Kasumi-1 (cell line): Measurements from ENCODE around the gene VPS9D1.
"Not testable (repeated sequence)": the region's sequence is repeated elsewhere in the genome, so short reads cannot be mapped to it uniquely, and the experiment has no call there.

Experiments
- DNase-seq, 2 experiments: peaks; one replicate each; lab custom pipeline; 2025; lab: John Stamatoyannopoulos, UW

Gene VPS9D1

DNA sequence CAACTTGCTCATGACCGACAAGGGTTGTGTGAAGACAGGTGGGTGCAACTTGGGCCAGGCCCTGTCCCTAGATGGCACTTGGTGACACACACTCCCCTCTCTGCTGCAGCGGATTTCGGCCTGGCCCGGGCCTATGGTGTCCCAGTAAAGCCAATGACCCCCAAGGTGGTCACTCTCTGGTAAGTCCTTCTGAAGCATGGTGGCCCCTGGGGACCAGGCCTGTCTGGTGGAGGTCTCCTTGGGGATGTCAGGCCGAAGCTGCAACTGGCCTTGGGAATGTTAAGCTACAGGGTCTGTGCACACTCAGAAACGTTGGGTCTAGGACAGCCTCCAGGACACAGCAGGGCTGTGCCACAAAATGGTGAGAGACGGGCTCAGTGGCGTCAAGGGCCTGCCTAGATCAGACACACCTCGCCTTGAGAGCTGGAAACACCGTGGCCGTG is 27.4 kb downstream of the VPS9D1 start:
- DNase-seq: no peak

DNA sequence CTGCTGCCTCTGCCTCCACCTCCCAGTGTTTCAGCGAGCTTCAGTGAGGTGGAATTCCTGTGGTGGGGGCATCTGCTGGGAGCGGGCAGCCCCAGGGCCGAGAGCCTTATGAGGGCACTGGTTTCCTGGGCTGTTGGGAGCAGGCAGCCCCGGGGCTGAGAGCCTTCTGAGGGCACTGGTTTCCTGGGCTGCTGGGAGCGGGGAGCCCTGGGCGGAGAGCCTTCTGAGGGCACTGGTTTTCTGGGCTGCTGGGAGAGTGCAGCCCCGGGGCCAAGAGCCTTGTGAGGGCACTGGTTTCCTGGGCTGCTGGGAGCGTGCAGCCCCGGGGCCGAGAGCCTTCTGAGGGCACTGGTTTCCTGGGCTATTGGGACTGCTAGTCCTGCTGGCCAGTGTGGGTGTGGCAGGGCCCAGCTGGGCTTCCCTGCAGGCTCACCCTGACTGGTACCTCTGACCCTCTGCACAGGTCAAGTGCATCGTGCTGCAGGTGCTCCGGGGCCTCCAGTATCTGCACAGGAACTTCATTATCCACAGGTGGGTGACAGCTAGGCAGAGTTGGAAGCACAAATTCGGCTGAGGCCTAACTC is 28.6 kb downstream of the VPS9D1 start:
- no peak for DNase-seq

DNA sequence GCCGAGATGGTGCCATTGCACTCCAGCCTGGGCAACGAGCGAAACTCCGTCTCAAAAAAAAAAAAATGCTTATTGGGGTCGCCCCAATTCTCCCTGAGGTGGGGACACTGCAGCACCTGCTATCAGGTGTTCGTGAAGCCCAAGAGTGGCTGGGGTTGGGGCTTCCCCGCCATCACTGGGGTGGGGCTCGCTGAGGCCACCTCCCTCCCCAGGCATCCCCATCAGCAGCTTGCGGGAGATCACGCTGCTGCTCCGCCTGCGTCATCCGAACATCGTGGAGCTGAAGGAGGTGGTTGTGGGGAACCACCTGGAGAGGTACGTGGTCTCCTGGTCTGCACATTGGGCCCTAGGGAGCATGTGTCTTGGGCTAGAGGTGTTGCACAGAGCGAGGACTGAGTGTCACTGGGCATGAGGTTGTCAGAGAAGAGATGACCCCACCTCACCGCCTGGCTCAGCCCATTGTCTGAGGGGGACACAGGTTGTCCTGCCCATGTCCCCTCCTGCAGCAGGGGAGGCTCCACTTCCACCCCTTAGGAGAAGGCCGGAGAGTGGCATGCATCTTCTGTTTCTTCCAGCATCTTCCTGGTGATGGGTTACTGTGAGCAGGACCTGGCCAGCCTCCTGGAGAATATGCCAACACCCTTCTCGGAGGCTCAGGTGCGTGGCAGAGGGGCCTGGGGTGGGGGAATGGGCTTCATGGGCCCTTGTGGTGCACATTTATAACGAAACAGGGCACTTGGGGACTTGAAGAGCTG is 29.3 kb downstream of the VPS9D1 start:
- DNase-seq: no peak

DNA sequence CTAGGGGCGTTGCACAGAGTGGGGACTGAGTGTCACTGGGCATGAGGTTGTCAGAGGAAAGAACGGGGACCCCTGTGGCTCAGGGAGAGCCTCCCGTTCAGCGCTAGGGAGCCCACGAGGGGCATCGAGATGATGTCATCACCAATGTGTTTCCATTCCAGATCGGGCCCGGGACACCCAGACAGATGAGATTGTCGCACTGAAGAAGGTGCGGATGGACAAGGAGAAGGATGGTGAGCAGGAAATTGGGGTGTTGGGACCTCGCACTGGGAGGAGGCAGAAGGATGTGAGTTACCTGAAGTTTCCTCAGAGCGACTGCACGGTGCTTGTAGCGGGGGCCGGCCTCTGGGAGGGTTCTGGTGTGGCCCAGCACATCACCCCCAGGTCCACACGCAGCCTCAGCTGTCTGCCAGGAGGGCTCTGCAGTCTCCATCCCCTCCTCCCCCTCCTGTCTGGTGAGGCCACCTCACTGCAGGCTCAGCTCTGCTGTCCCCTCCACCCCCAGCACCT is 30.3 kb downstream of the VPS9D1 start:
- no peak for DNase-seq

DNA sequence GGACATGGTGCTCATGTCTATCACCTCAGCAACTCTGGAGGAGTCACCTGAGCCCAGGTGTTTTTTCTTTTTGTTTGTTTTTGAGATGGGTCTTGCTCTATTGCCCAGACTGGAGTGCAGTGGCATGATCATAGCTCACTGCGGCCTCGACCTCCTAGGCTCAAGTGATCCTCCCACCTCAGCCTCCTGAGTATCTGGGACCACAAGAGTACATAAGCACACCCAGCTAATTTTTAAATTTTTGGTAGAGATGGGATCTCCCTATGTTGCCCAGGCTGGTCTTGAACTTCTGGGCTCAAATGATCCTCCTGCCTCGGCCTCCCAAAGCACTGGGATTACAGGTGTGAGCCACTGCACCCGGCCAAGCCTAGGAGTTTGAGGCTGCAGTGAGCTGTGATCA is 31.1 kb downstream of the VPS9D1 start:
- not testable (repeated sequence) for DNase-seq

DNA sequence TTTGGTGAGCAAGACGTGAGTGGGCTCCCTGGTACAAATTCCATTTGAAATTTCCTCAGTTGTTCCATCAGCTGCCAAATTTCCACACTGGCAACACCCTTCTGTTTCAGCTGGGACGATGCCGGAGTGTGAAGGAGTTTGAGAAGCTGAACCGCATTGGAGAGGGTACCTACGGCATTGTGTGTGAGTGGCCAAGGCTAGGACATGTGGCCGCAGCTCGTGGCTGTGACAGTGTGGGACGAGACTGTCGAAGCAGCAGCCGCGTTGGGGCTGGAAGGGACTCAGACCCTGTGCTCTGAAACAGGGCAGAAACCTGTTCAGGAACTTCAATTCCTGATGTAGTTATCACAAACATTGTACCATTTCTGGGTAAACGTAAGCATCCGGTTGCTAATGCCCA is 31.6 kb downstream of the VPS9D1 start:
- no peak for DNase-seq

DNA sequence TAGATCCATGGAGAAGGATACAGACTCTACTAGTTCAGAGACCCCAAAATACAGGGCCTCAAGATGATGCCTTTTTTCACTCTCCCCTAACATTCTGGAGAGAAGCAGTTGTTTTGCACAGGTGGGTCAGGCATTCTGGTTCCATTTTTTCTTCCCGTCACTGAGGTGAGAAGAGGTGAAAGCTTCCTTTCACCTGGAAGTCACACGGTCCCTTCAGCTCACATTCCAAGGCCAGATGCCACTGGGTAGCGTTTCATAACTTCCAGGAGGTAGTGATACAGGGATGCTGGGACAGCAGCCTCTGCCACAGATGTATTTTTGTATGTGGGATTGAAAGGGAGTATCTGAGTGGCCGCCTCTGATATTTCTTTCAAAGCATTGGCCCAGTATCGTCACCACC is 32.3 kb downstream of the VPS9D1 start:
- DNase-seq: no peak

DNA sequence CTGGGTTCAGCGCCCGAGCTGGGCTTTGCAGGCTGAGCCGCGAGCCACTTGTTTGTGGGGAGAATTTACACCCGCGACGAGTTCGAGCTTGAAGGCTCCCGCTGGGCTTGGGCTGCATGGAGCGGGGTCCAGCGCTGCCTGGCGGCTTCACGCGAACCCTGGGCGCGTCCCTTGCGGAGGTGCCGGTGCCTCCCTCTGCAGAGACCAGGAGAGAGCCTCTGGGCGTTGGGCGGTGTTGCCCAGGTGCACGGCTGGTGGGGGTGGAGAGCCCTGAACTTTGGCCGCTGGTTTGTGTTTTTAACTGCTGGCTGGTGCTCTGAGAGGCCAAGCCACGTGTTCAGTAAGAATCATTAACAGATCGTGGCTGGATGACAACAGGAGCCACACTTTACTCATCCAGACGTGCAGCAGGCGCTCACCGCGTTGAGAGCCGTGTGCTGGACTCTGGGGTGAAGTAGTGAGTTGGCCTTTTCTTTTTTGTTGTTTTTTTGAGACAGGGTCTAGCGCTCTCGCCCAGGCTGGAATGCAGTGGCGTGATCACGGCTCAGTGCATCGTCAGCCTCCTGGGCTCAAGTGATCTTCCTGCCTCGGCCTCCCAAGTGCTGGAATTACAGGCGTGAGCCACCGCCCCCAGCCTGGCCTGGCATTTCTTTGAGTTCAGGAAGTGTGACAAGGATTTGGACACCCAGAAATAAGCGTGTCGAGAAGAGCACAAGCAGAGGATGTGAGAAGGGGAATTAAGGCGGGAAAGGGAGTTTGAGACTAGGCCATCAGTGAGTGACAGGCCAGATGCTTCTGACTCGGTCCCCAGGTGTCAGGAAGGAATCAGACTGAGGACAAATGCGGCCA is 33.4 kb downstream of the VPS9D1 start:
- DNase-seq: no peak

DNA sequence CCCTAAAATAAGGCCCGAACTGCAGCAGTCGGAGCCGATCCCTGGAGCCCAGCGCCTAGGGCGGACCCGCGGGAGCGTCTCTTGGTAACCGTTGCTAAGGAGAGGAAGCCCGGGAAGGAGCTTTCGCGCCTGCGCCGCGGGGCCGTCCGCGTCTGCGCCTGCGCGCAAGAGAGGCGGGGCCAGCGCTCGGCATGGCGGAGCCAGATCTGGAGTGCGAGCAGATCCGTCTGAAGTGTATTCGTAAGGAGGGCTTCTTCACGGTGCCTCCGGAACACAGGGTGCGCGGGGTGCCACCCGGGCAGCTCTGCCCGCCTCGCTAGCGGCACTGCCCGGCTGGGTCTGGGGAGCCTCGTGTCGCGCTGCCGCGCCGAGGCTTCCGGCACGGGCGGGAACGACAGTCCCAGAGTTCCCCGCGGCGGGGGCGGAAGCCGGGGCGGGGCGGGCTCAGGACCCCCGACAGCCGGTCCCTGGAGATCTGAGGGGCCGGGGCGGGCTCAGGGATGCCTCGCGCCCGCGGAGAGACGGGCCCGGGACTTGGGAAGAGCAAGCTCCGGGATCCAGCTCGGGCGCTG is 34.1 kb downstream of the VPS9D1 start, which contains the start of gene CDK10:
TSS of gene CDK10 (plus strand) at position 170 of the 572 bp plus-strand sequence. CDS start at position 192, 22 bp downstream.
- DNase-seq: peak; percentile 82 to 86

DNA sequence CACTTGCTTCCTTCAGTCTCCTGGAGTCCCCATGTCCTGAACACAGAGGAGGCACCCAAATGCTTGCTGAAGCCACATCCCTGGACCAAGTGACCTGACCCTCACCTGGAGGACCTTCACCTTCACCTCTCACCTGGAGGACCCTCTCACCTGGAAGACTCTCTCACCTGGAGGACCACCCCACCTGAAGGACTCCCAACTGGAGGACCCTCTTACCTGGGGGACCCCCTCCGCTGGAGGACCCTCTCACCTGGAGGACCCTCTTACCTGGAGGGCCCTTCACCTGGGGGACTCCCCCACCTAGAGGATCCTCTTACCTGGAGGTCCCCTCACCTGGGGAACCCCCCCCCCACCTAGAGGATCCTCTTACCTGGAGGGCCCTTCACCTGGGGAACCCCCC is 34.8 kb downstream of the VPS9D1 start:
- DNase-seq: no peak

DNA sequence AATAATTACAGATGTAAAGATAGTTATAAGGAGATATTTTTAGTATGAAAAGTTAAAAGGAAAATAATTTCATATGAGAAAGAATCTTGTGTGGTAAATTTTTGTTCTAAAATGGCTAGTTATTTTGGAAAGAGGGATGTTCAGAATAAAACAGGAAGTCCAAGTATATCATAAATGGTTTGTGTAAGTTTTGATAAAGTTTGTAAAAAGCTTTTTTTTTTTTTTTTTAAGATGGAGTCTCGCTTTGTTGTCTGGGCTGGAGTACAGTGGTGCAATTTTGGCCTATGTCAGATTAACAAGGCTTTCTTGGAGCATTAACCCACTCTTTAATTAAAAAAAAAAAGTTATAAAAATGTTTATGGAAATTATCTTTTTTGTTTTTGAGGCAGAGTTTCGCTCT is 42.4 kb downstream of the VPS9D1 start:
- peak in 1 of 2 experiments; percentile 22 for DNase-seq

DNA sequence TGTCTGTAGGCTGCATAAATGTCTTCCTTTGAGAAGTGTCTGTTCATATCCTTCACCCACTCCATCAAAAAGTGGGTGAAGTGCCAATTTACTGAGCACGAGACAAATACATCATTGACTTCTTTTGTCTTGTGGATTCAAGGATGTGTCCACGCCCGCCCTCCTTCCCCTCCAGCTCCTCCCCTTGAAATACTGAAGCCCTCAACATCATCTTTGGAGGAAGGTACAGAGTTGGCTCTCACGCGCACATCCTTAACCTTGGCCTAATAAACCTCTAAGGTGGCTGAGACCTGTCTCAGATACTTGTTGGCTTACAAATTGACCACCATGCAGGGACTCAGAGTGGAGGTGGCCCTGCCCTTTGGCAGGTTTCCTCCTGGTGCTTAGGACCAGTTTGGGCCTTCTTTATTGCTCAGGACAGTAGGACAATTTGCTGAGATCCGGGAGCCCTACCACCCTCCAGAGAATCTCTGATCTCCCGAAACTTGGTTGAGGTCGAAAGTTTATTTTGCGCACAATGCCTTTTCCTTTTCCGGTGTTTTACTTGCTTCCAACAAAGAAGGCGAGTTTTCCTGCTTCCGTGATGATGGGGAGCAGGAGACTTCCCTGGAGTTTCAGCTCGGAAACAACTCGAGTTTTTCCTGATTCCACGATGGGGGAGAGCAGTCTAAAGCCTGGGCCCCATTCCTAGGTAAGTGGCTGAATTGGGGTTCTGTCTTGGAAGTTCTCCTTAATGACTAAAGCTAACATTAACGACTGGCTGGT is 48.3 kb downstream of the VPS9D1 start:
- DNase-seq: no peak

DNA sequence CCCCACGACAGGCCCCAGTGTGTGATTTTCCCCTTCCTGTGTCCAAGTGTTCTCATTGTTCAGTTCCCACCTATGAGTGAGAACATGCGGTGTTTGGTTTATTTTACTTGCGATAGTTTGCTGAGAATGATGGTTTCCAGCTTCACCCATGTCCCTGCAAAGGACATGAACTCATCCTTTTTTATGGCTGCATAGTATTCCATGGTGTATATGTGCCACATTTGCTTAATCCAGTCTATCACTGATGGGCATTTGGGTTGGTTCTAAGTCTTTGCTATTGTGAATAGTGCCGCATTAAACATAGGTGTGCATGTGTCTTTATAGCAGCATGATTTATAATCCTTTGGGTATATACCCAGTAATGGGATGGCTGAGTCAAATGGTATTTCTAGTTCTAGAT is 49.1 kb downstream of the VPS9D1 start:
- not testable (repeated sequence) for DNase-seq

DNA sequence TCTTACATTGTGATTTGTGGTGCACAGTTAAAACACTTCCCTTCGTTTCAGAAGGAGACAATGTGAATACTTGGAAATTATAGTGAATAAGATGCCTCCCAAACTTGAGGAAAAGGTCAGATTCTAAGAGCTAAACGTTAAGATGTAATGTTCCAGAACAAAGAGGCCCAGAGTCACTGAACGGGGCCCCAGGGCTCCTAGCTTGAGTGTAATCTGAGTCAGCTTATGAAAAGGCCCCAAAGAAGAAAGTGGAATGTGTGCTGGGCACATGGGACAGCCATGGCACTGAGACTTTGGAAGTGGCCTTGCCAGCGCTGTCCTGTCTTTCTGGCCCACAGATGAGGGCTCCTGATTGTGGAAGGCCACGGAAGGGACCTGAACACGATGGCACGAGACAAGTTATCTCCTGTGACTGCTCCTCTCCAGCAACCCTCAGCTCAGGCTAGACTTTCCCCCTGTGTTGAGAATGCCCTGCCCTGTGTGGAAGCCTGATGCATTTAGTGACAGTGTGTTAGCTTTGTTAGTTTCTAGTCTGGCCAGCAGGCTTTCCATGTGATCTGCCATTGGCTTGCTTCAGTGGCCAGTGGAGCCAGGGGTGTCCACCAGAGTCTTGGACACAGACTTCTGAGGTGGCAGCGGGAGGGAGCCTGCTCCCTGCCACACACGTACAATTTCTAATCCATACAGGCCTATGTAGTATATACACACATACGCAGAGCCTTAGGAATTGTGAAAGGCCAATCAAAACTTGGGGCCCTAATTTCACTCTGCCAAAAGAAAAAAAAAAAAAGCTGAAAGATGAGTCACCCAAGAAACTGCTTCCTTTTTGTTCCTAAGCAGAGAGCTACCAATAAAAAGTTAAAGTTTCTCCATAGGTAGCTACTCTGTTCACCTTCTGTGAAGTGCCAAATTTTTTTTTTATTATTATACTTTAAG is 49.9 kb downstream of the VPS9D1 start:
- peak in 1 of 2 experiments; percentile 16 for DNase-seq

DNA sequence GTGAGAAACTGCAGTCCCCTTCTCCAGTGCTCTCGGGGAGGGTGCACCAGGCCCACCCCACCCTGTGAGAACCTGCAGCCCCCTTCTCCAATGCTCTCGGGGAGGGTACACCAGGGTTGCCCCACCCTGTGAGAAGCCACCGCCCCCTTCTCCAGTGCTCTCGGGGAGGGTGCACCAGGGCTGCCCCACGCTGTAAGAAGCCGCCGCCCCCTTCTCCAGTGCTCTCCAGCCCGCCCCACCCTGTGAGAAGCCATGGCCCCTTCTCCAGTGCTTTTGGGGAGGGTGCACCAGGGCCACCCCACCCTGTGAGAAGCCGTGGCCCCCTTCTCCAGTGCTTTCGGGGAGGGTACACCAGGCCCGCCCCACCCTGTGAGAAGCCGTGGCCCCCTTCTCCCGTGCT is 50.9 kb downstream of the VPS9D1 start:
- DNase-seq: no peak

DNA sequence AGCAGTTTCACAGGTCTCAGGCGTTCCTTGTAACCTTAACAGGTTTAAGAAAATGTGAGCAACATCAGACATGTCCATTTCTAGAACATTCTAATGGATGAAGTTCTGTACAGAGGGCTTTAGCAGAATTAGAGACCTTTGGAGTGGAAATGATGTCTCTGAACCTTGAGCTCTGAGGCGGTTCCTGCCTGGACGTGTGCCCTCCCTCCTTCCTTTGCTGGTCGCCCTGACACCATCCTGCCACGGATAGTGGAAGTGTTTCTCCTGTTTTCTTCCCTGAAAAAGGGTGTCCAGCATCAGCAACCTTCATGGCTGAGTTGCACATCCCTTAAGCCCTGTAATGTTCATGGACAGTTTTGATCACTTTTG is 51.9 kb downstream of the VPS9D1 start:
- DNase-seq: no peak

DNA sequence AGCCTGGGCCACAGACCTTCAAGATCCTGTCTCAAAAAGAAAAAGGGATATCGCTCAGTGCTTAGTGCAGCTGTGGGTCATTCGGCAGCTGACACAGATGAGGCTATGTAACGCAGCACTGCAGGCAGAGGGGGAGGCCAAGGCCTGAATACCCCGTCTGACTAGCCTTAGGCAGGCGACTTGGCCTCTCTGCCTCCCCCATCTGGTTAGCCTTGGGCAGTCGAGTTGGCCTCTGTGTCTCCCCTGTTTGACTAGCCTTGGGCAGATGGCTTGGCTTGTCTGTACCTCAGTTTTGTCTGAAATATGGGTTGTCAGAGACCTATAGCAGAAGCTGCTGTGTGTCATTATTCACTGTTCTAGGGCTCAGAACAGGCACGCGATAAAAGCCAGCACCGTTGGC is 53.1 kb downstream of the VPS9D1 start:
- no peak for DNase-seq

DNA sequence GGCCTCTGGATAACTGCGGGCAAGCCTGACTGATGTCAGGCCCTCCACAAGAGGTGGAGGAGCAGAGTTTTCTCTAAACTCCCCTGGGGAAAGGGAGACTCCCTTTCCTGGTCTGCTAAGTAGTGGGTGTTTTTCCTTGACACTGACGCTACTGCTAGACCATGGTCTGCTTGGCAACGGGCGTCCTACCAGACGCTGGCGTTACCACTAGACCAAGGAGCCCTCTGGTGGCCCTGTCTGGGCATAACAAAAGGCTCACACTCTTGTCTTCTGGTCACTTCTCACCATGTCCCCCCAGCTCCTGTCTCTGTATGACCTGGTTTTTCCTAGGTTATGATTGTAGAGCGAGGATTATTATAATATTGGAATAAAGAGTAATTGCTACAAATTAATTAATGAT is 53.7 kb downstream of the VPS9D1 start:
- DNase-seq: not testable (repeated sequence)

DNA sequence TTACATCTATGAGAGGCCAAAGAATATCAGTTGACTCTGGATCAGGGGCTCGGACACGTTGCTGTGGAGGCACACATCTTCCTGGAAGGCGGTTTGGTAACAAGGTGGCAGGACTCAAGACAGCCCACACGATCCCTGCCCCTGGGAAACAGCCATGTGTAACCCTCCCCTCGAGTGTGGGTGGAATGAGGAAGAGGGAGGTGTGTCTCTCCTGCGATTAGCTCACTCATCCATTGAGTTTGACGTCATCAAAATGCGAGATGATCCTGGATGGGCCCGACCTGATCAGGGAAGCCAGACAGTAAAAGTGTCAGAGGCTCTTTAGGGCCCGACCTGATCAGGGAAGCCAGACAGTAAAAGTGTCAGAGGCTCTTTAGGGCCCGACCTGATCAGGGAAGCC is 56.5 kb downstream of the VPS9D1 start:
- not testable (repeated sequence) for DNase-seq

DNA sequence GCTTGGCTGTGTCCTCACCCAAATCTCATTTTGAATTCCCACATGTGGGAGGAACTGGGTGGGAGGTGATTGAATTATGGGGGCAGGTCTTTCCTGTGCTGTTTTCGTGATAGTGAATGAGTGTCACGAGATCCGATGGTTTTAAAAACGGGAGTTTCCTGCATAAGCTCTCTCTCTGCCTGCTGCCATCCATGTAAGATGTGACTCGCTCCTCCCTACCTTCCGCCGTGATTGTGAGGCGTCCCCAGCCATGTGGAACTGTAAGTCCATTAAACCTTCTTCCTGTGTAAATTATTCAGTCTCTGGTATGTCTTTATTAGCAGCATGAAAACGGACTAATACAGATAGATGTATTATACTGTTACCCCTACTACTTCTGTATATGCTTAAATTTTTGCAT is 59.5 kb downstream of the VPS9D1 start:
- no peak for DNase-seq
